Fibroblast of villous mesenchyme (primary cell): ENCODE results near the gene SLC22A3. TPM values are rescaled to one million over a fixed set of nuclear protein-coding genes. Genes with fewer than 3 reads are reported as not detected.

ENCODE experiments used
- DNase-seq: peaks from one replicate; pipeline ENCODE4 v3.0.0-alpha.2; 2010; ENCODE audit warnings: low read depth
- H3K4me3 ChIP-seq: 2 replicates; pipeline ENCODE4 v1.5.1; 2011; ENCODE audit warnings: low read depth, mild to moderate bottlenecking, low read length
- total RNA-seq: library from RNA; depleted of rRNA; stranded (reverse); fragments of >200 nt; gene quantifications from 2 replicates; pipeline ENCODE4 v1.2.3, GENCODE V29; 2012
- TF ChIP-seq, protein P1 (sequence below): IDR thresholded peaks from 2 replicates; pipeline ENCODE4 v1.5.1; 2012; ENCODE audit warnings: low read depth, mild to moderate bottlenecking, low read length; ENCODE audit not compliant: insufficient read depth

The SLC22A3 gene
- total RNA-seq, 1 donor: 1.3 TPM

DNA sequence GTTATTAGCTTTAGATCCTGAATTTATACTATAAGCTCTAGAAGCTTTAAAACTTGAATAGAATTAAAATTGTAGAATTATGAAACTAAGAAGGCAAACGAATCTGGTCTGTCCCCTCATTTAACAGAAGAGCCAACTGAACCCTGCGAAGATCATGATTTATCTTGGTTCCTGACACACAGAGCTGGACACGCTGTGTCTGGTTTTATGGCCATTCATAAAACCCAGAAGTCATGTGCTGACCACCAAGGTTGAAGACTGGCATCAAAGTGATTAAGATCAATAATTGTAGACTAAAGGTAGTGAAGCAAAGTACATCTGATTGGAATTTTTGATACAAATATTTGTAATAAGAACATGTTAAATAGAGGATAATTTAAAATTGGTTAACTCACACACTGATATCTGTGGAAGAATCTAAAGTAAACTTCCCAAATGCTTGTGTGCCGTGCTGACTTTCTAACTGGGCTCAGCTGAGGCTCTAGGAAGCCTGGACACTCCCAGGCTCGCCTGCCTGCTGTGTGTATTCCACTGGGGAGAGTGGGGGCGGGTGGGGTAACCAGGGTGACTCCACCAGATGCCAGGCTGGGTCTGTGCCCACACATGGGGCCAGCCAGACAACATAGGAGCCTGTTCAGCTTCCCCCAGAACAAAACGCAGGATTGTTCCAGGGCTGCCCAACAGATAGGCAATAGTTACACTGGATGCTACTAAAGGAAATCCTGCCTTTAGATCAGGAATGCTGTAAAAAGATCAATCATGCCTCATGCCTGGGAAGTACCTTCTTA lies 42.1 kb upstream of the SLC22A3 start:
- TF ChIP-seq, protein P1, sequence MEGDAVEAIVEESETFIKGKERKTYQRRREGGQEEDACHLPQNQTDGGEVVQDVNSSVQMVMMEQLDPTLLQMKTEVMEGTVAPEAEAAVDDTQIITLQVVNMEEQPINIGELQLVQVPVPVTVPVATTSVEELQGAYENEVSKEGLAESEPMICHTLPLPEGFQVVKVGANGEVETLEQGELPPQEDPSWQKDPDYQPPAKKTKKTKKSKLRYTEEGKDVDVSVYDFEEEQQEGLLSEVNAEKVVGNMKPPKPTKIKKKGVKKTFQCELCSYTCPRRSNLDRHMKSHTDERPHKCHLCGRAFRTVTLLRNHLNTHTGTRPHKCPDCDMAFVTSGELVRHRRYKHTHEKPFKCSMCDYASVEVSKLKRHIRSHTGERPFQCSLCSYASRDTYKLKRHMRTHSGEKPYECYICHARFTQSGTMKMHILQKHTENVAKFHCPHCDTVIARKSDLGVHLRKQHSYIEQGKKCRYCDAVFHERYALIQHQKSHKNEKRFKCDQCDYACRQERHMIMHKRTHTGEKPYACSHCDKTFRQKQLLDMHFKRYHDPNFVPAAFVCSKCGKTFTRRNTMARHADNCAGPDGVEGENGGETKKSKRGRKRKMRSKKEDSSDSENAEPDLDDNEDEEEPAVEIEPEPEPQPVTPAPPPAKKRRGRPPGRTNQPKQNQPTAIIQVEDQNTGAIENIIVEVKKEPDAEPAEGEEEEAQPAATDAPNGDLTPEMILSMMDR: no peak
- no peak for DNase-seq
- H3K4me3 ChIP-seq: no peak overlapping the region

DNA sequence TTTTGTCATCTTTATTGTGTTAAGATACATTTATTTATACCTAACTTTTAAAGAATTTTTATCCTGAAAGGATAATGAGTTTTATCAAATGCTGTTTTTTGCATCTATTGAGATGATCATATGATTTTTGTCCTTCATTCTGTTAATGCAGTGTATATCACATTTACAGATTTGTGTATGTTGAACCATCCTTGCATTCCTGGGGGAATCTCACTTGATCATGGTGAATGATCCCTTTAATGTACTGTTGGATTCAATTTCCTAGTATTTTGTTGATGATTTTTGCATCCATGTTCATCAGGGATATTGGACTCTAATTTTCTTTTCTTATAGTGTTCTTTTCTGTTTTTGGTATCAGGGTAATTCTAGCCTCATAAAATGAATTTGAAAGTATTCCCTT lies 38.5 kb upstream of the SLC22A3 start:
- TF ChIP-seq, protein P1: no peak
- no peak for DNase-seq

GRCh38 chr6:160312900-160313299 lies 35.3 kb upstream of the SLC22A3 start:
- TF ChIP-seq, protein P1: no peak
- DNase-seq: no peak
- H3K4me3 ChIP-seq: no peak overlapping the region

More for the DNA sequence above, 38.5 kb upstream of the SLC22A3 start:
- H3K4me3 ChIP-seq: no peak overlapping the region

GRCh38 chr6:160315310-160315709 lies 32.9 kb upstream of the SLC22A3 start:
- TF ChIP-seq, protein P1: no peak
- no peak for DNase-seq
- no peak overlapping the region for H3K4me3 ChIP-seq

- no peak overlapping the region for H3K4me3 ChIP-seq
- TF ChIP-seq, protein P1: no peak
- no peak for DNase-seq
Observed at GRCh38 chr6:160316261-160316660, 31.9 kb upstream of the SLC22A3 start.

- TF ChIP-seq, protein P1: no peak
- DNase-seq: no peak
- no peak overlapping the region for H3K4me3 ChIP-seq
Observed at GRCh38 chr6:160319246-160319645, 28.9 kb upstream of the SLC22A3 start.
